ENCODE data around the gene KRT38.

Gene KRT38

DNA sequence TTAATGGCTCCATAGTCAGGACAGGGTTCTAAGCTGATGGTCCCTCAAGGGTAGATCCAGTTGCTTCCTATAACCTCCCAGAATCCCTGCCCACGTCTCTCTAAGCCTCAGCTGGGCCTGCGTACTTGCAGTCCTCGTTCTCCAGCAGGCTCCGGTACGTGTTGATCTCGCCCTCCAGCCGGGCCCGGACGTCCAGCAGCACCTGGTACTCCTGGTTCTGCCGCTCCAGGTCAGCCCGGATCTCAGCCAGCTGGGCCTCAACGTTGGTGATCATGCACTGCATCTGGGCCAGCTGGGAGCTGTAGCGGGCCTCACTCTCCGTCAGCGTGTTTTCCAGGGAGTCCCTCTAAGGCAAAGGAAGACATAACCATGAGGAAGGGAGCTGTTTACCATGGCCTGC, 21.9 kb upstream of the KRT38 start:
- Histone ChIP-seq H2AK5ac (ENCODE audit: low read length) (no peak overlapping the region), H3K23ac (ENCODE audit: low read length) (no peak overlapping the region), H4K91ac (ENCODE audit: low read depth, low read length) (no peak overlapping the region), H3K4ac (ENCODE audit: low read depth, low read length) (no peak overlapping the region), H3K9ac (ENCODE audit: low read length) (no peak overlapping the region), H3K36me3 (ENCODE audit: control insufficient read depth in 1 of 2, insufficient read depth in 2 of 2, low read length in 2 of 2) (no peaks in the 10 kb centered on the region), H3K79me2 (ENCODE audit: control insufficient read depth, insufficient read depth, low read length, poor library complexity) (no peaks in the 10 kb centered on the region), H3K9me3 (ENCODE audit: insufficient read depth, low read depth, low read length) (peaks cover 5% of the 10 kb centered on the region), H2BK5ac (ENCODE audit: low read depth, low read length, poor library complexity) (no peak overlapping the region), H3K79me1 (ENCODE audit: low read length) (no peaks in the 10 kb centered on the region), H3K4me1 (ENCODE audit: control insufficient read depth in 1 of 2, insufficient read depth in 2 of 2, low read length in 2 of 2) (no peaks in the 10 kb centered on the region), H3K27me3 (ENCODE audit: insufficient read depth, low read length) (no peaks in the 10 kb centered on the region), H3K4me2 (ENCODE audit: low read length) (no peak overlapping the region), H3K18ac (ENCODE audit: low read length) (no peak overlapping the region), H3K4me3 (ENCODE audit: low read depth, low read length) (no peak overlapping the region), H2BK120ac (ENCODE audit: insufficient read depth, low read length, poor library complexity) (no peak overlapping the region), H4K8ac (ENCODE audit: low read depth, low read length) (no peak overlapping the region), H2AFZ (ENCODE audit: insufficient read depth, low read length, poor library complexity) (no peak overlapping the region), H3K27ac (ENCODE audit: low read depth, low read length) (no peak overlapping the region), H4K12ac (ENCODE audit: low read depth, low read length) (no peak overlapping the region), H3K14ac (ENCODE audit: low read length) (no peak overlapping the region), H2BK12ac (ENCODE audit: low read length) (no peak overlapping the region)
- no peak for DNase-seq
- WGBS (ENCODE audit: extremely low coverage, insufficient coverage, insufficient read length) = no CpG with 5 or more reads among the region's 15 CpGs

DNA sequence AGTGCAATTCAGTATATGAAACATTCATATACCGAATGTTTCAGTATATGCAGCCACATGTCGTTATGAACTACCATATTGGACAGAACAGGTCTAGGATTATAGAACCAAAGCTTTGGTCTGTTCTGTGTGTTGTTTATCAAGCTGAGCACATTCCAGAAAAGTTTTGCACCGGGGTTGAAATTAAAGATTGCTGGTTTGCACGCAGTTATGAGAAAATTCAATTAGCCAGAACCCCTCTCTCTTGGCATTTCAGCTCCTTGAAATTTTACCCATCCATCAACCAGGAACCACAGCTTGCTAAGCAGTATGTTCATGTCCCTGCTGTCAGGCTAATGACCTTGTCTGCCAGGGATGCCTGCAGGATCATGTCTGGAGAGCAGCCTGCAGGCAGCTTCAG, 16.9 kb upstream of the KRT38 start:
- Histone ChIP-seq H3K79me1 (ENCODE audit: low read length) (no peaks in the 10 kb centered on the region), H3K4ac (ENCODE audit: low read depth, low read length) (no peak overlapping the region), H3K9ac (ENCODE audit: low read length) (no peak overlapping the region), H4K8ac (ENCODE audit: low read depth, low read length) (no peak overlapping the region), H3K79me2 (ENCODE audit: control insufficient read depth, insufficient read depth, low read length, poor library complexity) (no peaks in the 10 kb centered on the region), H3K14ac (ENCODE audit: low read length) (no peak overlapping the region), H3K4me2 (ENCODE audit: low read length) (no peak overlapping the region), H3K4me3 (ENCODE audit: low read depth, low read length) (no peak overlapping the region), H3K36me3 (ENCODE audit: control insufficient read depth in 1 of 2, insufficient read depth in 2 of 2, low read length in 2 of 2) (no peaks in the 10 kb centered on the region), H2AK5ac (ENCODE audit: low read length) (no peak overlapping the region), H3K9me3 (ENCODE audit: insufficient read depth, low read depth, low read length) (no peaks in the 10 kb centered on the region), H2BK12ac (ENCODE audit: low read length) (no peak overlapping the region), H3K18ac (ENCODE audit: low read length) (no peak overlapping the region), H3K27ac (ENCODE audit: low read depth, low read length) (no peak overlapping the region), H3K23ac (ENCODE audit: low read length) (no peak overlapping the region), H4K91ac (ENCODE audit: low read depth, low read length) (no peak overlapping the region), H2AFZ (ENCODE audit: insufficient read depth, low read length, poor library complexity) (no peak overlapping the region), H3K4me1 (ENCODE audit: control insufficient read depth in 1 of 2, insufficient read depth in 2 of 2, low read length in 2 of 2) (no peaks in the 10 kb centered on the region), H4K12ac (ENCODE audit: low read depth, low read length) (no peak overlapping the region), H2BK120ac (ENCODE audit: insufficient read depth, low read length, poor library complexity) (no peak overlapping the region), H3K27me3 (ENCODE audit: insufficient read depth, low read length) (no peaks in the 10 kb centered on the region), H2BK5ac (ENCODE audit: low read depth, low read length, poor library complexity) (no peak overlapping the region)
- DNase-seq = no peak
- no CpG with 5 or more reads among the region's 4 CpGs for WGBS (ENCODE audit: extremely low coverage, insufficient coverage, insufficient read length)

DNA sequence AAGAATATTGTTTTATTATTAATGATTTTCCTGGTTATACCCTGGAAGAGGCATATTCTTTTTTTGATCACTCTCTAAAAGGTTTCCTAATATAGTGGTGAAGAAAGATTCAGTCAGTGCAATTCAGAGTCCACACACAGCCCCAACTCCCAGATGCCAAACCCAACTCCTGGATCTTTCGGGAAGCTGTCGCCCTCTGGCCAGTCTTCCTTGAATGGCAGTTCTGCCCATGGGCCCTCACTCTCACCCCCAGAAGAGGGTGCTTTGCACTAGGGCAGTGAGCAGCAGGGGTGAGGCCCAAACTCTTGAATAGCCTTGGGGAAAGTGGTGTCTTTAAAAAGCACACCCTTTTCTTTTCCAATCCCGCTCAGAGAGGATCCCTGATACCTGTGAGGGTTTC, 15.4 kb upstream of the KRT38 start:
- Histone ChIP-seq H3K79me2 (ENCODE audit: control insufficient read depth, insufficient read depth, low read length, poor library complexity) (no peaks in the 10 kb centered on the region), H3K4me3 (ENCODE audit: low read depth, low read length) (no peak overlapping the region)

DNA sequence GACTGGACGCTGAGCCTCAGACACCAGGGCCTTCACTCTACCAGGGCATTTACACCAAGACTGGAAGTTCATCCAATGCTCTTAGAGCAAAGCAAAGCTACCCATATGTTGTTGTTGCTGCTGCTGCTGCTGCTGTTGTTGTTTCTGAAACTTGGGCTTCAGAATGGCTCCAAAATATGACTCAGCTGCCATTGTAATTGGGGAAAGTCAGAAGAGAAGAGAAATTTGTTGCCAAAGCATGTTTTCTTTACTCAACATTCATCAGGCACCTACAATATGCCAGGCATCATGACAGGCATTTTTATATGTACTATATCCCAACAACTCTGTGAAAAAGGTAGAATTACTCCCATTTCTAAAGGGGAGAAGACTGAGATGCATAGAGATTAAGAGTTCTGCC, 14.5 kb upstream of the KRT38 start:
- no peaks in the 10 kb centered on the region for H3K79me1 ChIP-seq (ENCODE audit: low read length)
- no peak overlapping the region for H3K14ac ChIP-seq (ENCODE audit: low read length)
- no peak overlapping the region for H2AFZ ChIP-seq (ENCODE audit: insufficient read depth, low read length, poor library complexity)
- H3K36me3 ChIP-seq (ENCODE audit: control insufficient read depth in 1 of 2, insufficient read depth in 2 of 2, low read length in 2 of 2) = no peaks in the 10 kb centered on the region
- no peak overlapping the region for H2BK120ac ChIP-seq (ENCODE audit: insufficient read depth, low read length, poor library complexity)
- H3K4ac ChIP-seq (ENCODE audit: low read depth, low read length) = no peak overlapping the region
- no peak overlapping the region for H4K12ac ChIP-seq (ENCODE audit: low read depth, low read length)
- no peak overlapping the region for H3K27ac ChIP-seq (ENCODE audit: low read depth, low read length)
- DNase-seq = no peak
- H4K8ac ChIP-seq (ENCODE audit: low read depth, low read length) = no peak overlapping the region
- H2AK5ac ChIP-seq (ENCODE audit: low read length) = no peak overlapping the region
- no peak overlapping the region for H3K4me2 ChIP-seq (ENCODE audit: low read length)
- H3K4me3 ChIP-seq (ENCODE audit: low read depth, low read length) = no peak overlapping the region
- H3K18ac ChIP-seq (ENCODE audit: low read length) = no peak overlapping the region
- no peaks in the 10 kb centered on the region for H3K9me3 ChIP-seq (ENCODE audit: insufficient read depth, low read depth, low read length)
- H2BK5ac ChIP-seq (ENCODE audit: low read depth, low read length, poor library complexity) = no peak overlapping the region
- H3K23ac ChIP-seq (ENCODE audit: low read length) = no peak overlapping the region
- no peaks in the 10 kb centered on the region for H3K79me2 ChIP-seq (ENCODE audit: control insufficient read depth, insufficient read depth, low read length, poor library complexity)
- no peak overlapping the region for H2BK12ac ChIP-seq (ENCODE audit: low read length)
- no CpG with 5 or more reads among the region's 1 CpG for WGBS (ENCODE audit: extremely low coverage, insufficient coverage, insufficient read length)
- no peak overlapping the region for H4K91ac ChIP-seq (ENCODE audit: low read depth, low read length)
- H3K4me1 ChIP-seq (ENCODE audit: control insufficient read depth in 1 of 2, insufficient read depth in 2 of 2, low read length in 2 of 2) = no peaks in the 10 kb centered on the region
- no peak overlapping the region for H3K9ac ChIP-seq (ENCODE audit: low read length)
- no peaks in the 10 kb centered on the region for H3K27me3 ChIP-seq (ENCODE audit: insufficient read depth, low read length)

More for the DNA sequence above, 15.4 kb upstream of the KRT38 start:
- H3K9me3 ChIP-seq (ENCODE audit: insufficient read depth, low read depth, low read length) = no peaks in the 10 kb centered on the region
- no peak overlapping the region for H4K91ac ChIP-seq (ENCODE audit: low read depth, low read length)
- no peak overlapping the region for H3K9ac ChIP-seq (ENCODE audit: low read length)
- H4K12ac ChIP-seq (ENCODE audit: low read depth, low read length) = no peak overlapping the region
- WGBS (ENCODE audit: extremely low coverage, insufficient coverage, insufficient read length) = no CpG with 5 or more reads among the region's 3 CpGs
- H3K36me3 ChIP-seq (ENCODE audit: control insufficient read depth in 1 of 2, insufficient read depth in 2 of 2, low read length in 2 of 2) = no peaks in the 10 kb centered on the region
- no peak overlapping the region for H2AFZ ChIP-seq (ENCODE audit: insufficient read depth, low read length, poor library complexity)
- H3K79me1 ChIP-seq (ENCODE audit: low read length) = no peaks in the 10 kb centered on the region
- no peak overlapping the region for H3K18ac ChIP-seq (ENCODE audit: low read length)
- no peak overlapping the region for H2BK120ac ChIP-seq (ENCODE audit: insufficient read depth, low read length, poor library complexity)
- H3K14ac ChIP-seq (ENCODE audit: low read length) = no peak overlapping the region
- peak in 1 of 2 donors; percentile 49 for DNase-seq
- H4K8ac ChIP-seq (ENCODE audit: low read depth, low read length) = no peak overlapping the region
- no peak overlapping the region for H3K4ac ChIP-seq (ENCODE audit: low read depth, low read length)
- H3K4me2 ChIP-seq (ENCODE audit: low read length) = no peak overlapping the region
- H3K27ac ChIP-seq (ENCODE audit: low read depth, low read length) = no peak overlapping the region
- no peaks in the 10 kb centered on the region for H3K27me3 ChIP-seq (ENCODE audit: insufficient read depth, low read length)
- no peak overlapping the region for H2AK5ac ChIP-seq (ENCODE audit: low read length)
- no peak overlapping the region for H2BK12ac ChIP-seq (ENCODE audit: low read length)
- H3K23ac ChIP-seq (ENCODE audit: low read length) = no peak overlapping the region
- H2BK5ac ChIP-seq (ENCODE audit: low read depth, low read length, poor library complexity) = no peak overlapping the region
- no peaks in the 10 kb centered on the region for H3K4me1 ChIP-seq (ENCODE audit: control insufficient read depth in 1 of 2, insufficient read depth in 2 of 2, low read length in 2 of 2)

All from trophoblast cell (in vitro differentiated cells and primary cell).